ENCODE measurements around the gene TAF11.

TAF11 gene

DNA sequence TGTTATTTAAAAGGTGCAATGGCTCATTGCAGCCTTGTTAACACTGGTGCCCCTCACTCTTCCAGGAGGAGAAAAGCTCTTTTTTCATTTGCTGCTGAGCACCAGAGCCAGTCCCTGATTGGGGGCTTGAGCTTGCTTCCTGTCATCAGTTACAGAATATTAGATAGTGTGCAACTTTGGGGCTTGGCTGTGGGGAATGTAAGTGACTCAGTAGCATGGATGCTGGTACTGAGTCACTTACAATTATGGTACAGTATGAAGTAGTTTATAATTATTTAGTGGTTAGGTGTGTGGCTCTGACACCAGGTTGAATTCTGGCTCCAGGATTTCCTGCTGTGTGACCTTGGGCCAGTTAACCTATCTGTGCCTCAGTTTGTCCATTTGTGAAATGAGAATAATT is 38.8 kb upstream of the TAF11 start:
- TF ChIP-seq, protein P1, sequence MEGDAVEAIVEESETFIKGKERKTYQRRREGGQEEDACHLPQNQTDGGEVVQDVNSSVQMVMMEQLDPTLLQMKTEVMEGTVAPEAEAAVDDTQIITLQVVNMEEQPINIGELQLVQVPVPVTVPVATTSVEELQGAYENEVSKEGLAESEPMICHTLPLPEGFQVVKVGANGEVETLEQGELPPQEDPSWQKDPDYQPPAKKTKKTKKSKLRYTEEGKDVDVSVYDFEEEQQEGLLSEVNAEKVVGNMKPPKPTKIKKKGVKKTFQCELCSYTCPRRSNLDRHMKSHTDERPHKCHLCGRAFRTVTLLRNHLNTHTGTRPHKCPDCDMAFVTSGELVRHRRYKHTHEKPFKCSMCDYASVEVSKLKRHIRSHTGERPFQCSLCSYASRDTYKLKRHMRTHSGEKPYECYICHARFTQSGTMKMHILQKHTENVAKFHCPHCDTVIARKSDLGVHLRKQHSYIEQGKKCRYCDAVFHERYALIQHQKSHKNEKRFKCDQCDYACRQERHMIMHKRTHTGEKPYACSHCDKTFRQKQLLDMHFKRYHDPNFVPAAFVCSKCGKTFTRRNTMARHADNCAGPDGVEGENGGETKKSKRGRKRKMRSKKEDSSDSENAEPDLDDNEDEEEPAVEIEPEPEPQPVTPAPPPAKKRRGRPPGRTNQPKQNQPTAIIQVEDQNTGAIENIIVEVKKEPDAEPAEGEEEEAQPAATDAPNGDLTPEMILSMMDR (IDR thresholded peaks at IDR 0.05; ENCODE audit: extremely low read depth, insufficient read depth, missing control alignments): no peak
- in situ Hi-C loops (cut with MboI; ENCODE audit: low pct_unique_long_range_greater_than_20kb, low sequenced_read_pairs, unreplicated experiment): no loop called here
- DNase-seq (ENCODE audit: low spot score): no peak

DNA sequence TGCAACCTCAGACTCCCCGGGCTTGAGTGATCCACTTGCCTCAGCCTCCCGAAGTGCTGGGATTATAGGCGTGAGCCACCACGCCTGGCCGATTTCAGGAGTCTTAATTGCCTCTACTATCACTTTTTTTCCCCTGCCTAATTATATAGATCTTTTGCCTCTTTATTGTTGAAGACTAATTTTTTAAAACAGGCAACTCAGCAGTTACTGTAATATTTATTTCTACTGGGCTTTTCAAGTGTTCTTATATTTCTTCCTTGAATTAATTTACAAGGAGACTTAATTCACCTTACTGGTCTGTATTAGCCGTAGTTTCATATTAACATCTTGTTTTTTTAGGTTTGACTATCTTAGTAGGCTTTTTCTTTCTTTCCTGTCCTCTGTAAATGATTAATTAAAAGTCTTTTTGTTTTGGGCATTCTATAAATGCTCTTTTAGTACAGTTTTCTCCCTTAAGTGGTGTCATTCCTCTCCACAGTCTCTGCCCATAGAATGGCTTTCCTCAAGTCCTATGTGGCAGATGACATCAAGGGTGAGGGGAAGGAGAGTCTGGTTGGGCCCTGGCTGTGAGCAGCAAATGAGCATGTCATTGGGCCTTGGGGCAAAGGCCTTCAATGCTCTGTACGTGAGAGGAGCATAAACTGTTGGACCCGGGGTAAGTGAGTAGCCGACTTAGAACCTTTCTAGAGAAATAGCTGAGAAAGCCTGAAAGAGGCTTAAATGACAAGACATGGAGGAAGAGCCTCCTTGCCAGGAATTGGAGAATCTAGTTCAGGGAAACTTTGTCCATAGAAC is 37.2 kb upstream of the TAF11 start:
- in situ Hi-C loops (cut with MboI; ENCODE audit: low pct_unique_long_range_greater_than_20kb, low sequenced_read_pairs, unreplicated experiment): no loop called here
- TF ChIP-seq, protein P1 (IDR thresholded peaks at IDR 0.05; ENCODE audit: extremely low read depth, insufficient read depth, missing control alignments): no peak
- DNase-seq (ENCODE audit: low spot score): no peak

DNA sequence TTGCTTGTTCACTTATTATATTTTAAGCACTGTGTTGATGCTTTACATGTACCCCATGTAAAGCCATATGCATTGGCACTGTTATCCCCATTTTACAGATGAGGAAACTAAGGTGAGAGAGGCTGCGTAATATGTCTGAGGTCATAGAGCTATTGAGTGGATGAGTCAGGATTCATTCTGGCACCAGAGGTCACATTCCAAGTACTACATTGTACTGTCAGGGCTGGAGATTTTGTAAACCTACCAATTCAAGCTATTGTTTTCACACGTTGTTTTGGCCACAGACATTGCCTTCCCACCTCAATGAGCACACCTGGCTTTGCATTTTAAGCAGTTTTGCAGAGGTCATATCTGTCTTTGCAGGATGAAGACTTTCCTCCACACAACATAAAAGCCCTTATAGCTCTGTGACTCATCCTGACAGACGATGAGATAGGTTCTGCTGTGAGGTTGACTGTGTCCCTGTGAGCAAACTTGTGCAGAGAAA is 34.4 kb upstream of the TAF11 start:
- TF ChIP-seq, protein P1 (IDR thresholded peaks at IDR 0.05; ENCODE audit: extremely low read depth, insufficient read depth, missing control alignments): no peak
- in situ Hi-C loops (cut with MboI; ENCODE audit: low pct_unique_long_range_greater_than_20kb, low sequenced_read_pairs, unreplicated experiment): no loop called here

DNA sequence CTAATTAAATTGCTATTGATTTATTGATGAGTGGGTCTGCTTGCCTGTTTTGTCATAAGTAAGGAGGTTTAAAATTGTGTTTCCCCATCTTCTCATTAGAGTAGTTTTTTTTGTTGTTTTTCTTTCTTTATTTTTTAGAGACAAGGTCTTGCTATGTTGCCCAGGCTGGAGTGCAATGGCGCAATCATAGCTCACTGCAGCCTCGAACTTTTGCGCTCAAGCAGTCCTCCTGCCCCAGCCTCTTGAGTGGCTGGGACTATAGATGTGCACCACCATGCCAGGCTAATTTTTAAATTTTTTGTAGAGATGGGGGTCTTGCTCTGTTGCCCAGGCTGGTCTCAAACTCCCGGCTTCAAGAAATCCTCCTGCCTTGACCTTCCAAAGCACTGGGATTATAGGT is 32.3 kb upstream of the TAF11 start:
- in situ Hi-C loops (cut with MboI; ENCODE audit: low pct_unique_long_range_greater_than_20kb, low sequenced_read_pairs, unreplicated experiment): no loop called here
- no peak for DNase-seq (ENCODE audit: low spot score)
- TF ChIP-seq, protein P1 (IDR thresholded peaks at IDR 0.05; ENCODE audit: extremely low read depth, insufficient read depth, missing control alignments): no peak

More for the DNA sequence above, 34.4 kb upstream of the TAF11 start:
- DNase-seq (ENCODE audit: low spot score): no peak

DNA sequence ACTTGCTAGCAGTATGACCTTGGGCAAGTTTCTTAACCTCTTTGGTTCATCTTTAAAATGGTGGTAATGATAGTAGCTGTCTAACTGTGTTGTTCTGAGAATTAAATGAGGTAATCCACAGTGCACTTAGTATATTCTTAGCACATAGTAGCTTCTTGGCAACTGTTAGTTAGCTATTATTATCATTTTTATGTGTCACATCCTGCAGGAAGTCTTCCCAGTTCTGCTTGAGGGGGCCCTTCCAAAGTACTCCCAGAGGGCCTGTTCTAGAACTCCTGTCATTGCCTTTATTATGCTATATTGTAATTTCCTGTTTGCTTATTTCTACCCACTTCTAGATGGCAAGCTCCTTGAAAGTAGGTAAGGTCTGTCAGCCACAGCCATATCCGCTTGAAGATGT is 31.8 kb upstream of the TAF11 start:
- TF ChIP-seq, protein P1 (IDR thresholded peaks at IDR 0.05; ENCODE audit: extremely low read depth, insufficient read depth, missing control alignments): no peak
- in situ Hi-C loops (cut with MboI; ENCODE audit: low pct_unique_long_range_greater_than_20kb, low sequenced_read_pairs, unreplicated experiment): no loop called here
- no peak for DNase-seq (ENCODE audit: low spot score)

DNA sequence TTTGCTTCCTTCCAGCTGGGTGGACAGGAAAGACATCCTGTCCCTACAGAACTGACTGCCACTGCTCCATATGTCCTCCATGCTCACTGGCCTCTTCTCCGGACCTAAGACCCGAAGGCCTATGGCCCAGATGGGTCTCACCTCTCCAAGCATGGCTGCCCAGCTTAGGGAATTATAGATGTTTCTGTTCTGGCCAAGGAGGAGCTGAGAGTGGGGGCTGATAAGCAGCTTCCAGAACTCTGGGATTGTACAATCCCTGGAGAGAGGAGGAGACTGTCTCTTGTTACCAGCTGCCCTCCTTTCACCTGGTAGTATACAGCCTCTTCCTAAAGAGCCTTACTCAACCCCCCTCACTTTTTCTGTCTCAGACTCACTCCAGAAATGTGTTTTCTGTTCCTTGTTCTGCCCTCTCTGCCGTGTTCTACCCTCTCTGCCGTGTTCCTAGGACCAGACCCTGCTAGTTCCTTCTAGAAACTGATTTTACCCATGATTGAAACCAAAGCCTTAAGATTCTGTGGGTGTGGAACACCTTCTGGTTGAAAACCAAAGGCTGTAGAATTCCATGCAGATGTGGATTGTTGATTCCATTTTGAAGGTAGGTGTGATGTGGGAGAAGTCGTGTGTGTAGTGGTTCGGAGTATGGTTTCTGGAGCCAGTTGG is 29.9 kb upstream of the TAF11 start:
- no peak for DNase-seq (ENCODE audit: low spot score)
- in situ Hi-C loops (cut with MboI; ENCODE audit: low pct_unique_long_range_greater_than_20kb, low sequenced_read_pairs, unreplicated experiment): no loop called here
- TF ChIP-seq, protein P1 (IDR thresholded peaks at IDR 0.05; ENCODE audit: extremely low read depth, insufficient read depth, missing control alignments): no peak
